PC-9 (cell line): ENCODE data around the gene STAU1. TPM values are rescaled to one million over a fixed set of nuclear protein-coding genes. Genes with fewer than 3 reads are reported as not detected.

Experiments
- BruUV-seq: library from RNA; stranded (reverse); fragments of 400-500 nt; replicated peaks from 2 replicates; lab custom pipeline; 2021; lab: Mats Ljungman, UMichigan
- CTCF ChIA-PET: fragments of 300-600 bp; sonication (Branson Sonifier 250); formaldehyde crosslinking; loops from one replicate; lab custom pipeline; 2022; ENCODE audit warnings: antibody characterized with exemption; lab: Charles Lee
- POLR2A ChIA-PET: fragments of 300-600 bp; sonication (Branson Sonifier 250); formaldehyde crosslinking; loops from one replicate; lab custom pipeline; 2022; ENCODE audit warnings: antibody characterized with exemption; ENCODE audit not compliant: unreplicated experiment; lab: Charles Lee
- DNase-seq, 2 experiments: peaks; one replicate each; pipeline versions ENCODE4 v3.0.0 to v3.0.0-alpha.2; 2015 to 2022; ENCODE audit warnings: mixed read lengths in 1 of 2
- H2AFZ ChIP-seq: fragments of 200-600 bp; sonication (generic); 2 replicates; pipeline ENCODE4 v1.8.1; 2017; ENCODE audit warnings: antibody characterized with exemption
- H3F3A ChIP-seq: fragments of 200-600 bp; sonication (generic); 2 replicates; pipeline ENCODE4 v1.8.1; 2017; ENCODE audit warnings: antibody characterized with exemption, mild to moderate bottlenecking, low read depth; ENCODE audit not compliant: insufficient read depth
- H3K27ac ChIP-seq: fragments of 200-600 bp; sonication (generic); 2 replicates; pipeline ENCODE4 v1.6.1; 2016; ENCODE audit warnings: mixed run types
- H3K27me3 ChIP-seq: fragments of 200-600 bp; sonication (generic); 2 replicates; pipeline ENCODE4 v1.6.1; 2016; ENCODE audit warnings: low read depth, mixed run types; ENCODE audit not compliant: insufficient read depth
- H3K36me3 ChIP-seq: fragments of 200-600 bp; sonication (generic); 2 replicates; pipeline ENCODE4 v1.6.1; 2016; ENCODE audit warnings: low read depth, mixed run types
- H3K4me1 ChIP-seq: fragments of 200-600 bp; sonication (generic); replicated peaks from 2 replicates; pipeline ENCODE4 v1.6.1; 2016; ENCODE audit warnings: mixed run types; ENCODE audit not compliant: insufficient read depth
- H3K4me2 ChIP-seq: fragments of 200-600 bp; sonication (generic); 2 replicates; pipeline ENCODE4 v1.6.1; 2017; ENCODE audit warnings: mixed run types
- H3K4me3 ChIP-seq: fragments of 200-600 bp; sonication (generic); 2 replicates; pipeline ENCODE4 v1.6.1; 2016; ENCODE audit warnings: mixed run types
- H3K79me2 ChIP-seq: fragments of 200-600 bp; sonication (generic); 2 replicates; pipeline ENCODE4 v1.6.1; 2017; ENCODE audit warnings: low read depth, mixed run types
- H3K9me2 ChIP-seq: fragments of 200-600 bp; sonication (generic); 2 replicates; pipeline ENCODE4 v1.8.1; 2017; ENCODE audit warnings: mild to moderate bottlenecking; ENCODE audit not compliant: insufficient read depth
- H3K9me3 ChIP-seq: fragments of 200-600 bp; sonication (generic); 2 replicates; pipeline ENCODE4 v1.8.1; 2016; ENCODE audit warnings: low read depth; ENCODE audit not compliant: insufficient read depth
- H4K20me1 ChIP-seq: fragments of 200-600 bp; sonication (generic); 2 replicates; pipeline ENCODE4 v1.8.1; 2017; ENCODE audit not compliant: insufficient read depth
- CTCF ChIP-seq: fragments of 200-600 bp; sonication (generic); conservative IDR thresholded peaks from 2 replicates; pipeline ENCODE4 v1.6.1; 2017; ENCODE audit warnings: mixed run types, antibody characterized with exemption, mild to moderate bottlenecking, moderate library complexity
- EZH2 ChIP-seq: fragments of 200-600 bp; sonication (generic); IDR thresholded peaks from 2 replicates; pipeline ENCODE4 v1.8.0; 2017; ENCODE audit warnings: antibody characterized with exemption, low read depth
- intact Hi-C: fragments of 100-400 bp; cut with micrococcal nuclease; formaldehyde crosslinking; loops from one replicate; pipeline ENCODE4 v1.10.0; 2022; ENCODE audit not compliant: unreplicated experiment
- total RNA-seq: library from RNA; stranded (reverse); gene quantifications from 2 replicates; pipeline ENCODE4 v1.2.3, GENCODE V29; 2021

The STAU1 gene
- total RNA-seq, 1 experiment from 2014 or later: 153 TPM

- Histone ChIP-seq H2AFZ (no peak overlapping the region), H3K27ac (no peak overlapping the region), H3F3A (peaks cover 10% of the 10 kb centered on the region; the same call in 1 of the 2 replicates), H3K27me3 (no peaks in the 10 kb centered on the region), H3K79me2 (peaks cover 77% of the 10 kb centered on the region), H3K9me2 (no peaks in the 10 kb centered on the region), H3K4me3 (no peak overlapping the region), H4K20me1 (peaks cover 60% of the 10 kb centered on the region), H3K4me2 (no peak overlapping the region), H3K36me3 (peaks cover 18% of the 10 kb centered on the region), H3K9me3 (no peaks in the 10 kb centered on the region), H3K4me1 (no peaks in the 10 kb centered on the region)
- DNase-seq: no peak
- ChIA-PET POLR2A (no interaction called here), CTCF (interaction anchor here (0.9 kb wide), 1 partner anchor 80 kb away, joined by 3 read pairs; no protein-coding TSS in a partner anchor)
- intact Hi-C loops: no loop called here
- BruUV-seq: no TSS peak
- TF ChIP-seq CTCF: no peak
- TF ChIP-seq EZH2: no peak
Observed at GRCh38 chr20:49166534-49167449, 21.3 kb downstream of the STAU1 start.

DNA sequence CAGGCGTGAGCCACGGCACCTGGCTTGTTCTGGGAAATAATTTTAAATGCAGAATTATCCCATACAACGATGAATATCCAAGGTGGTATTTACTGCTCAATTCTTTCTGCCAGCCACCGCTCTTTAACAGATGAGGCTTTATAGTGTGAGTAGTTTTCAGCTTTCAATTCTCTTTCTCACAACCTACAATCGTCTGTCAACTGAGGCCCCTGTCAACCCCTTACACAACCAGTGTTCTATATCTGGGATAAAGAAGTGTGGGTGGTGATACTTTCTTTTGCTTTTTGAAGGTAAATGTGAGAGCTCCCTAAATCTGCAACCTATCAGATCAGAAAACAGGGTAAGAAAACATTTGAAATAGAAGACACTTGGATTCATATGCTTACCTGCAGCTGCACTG, 22.5 kb downstream of the STAU1 start:
- DNase-seq: no peak
- peaks cover 64% of the 10 kb centered on the region for H4K20me1 ChIP-seq
- H3F3A ChIP-seq: peaks cover 13% of the 10 kb centered on the region; the same call in 1 of the 2 replicates
- intact Hi-C loops: no loop called here
- TF ChIP-seq CTCF (no peak), EZH2 (no peak)
- peaks cover 23% of the 10 kb centered on the region for H3K36me3 ChIP-seq
- no peak overlapping the region for H2AFZ ChIP-seq
- no peaks in the 10 kb centered on the region for H3K9me3 ChIP-seq
- H3K27me3 ChIP-seq: no peaks in the 10 kb centered on the region
- no peaks in the 10 kb centered on the region for H3K9me2 ChIP-seq
- no peak overlapping the region for H3K27ac ChIP-seq
- POLR2A ChIA-PET: no interaction called here
- H3K4me1 ChIP-seq: no peaks in the 10 kb centered on the region
- H3K79me2 ChIP-seq: peaks cover 80% of the 10 kb centered on the region
- H3K4me2 ChIP-seq: no peak overlapping the region
- no TSS peak for BruUV-seq
- CTCF ChIA-PET: interaction anchor here (0.6 kb wide), 1 partner anchor 11 kb away, joined by 8 read pairs; no protein-coding TSS in a partner anchor
- H3K4me3 ChIP-seq: no peak overlapping the region

GRCh38 chr20:49163696-49164095, 24.4 kb downstream of the STAU1 start:
- no peak for DNase-seq
- H2AFZ ChIP-seq: no peak overlapping the region

More at GRCh38 chr20:49163696-49164095, 24.4 kb downstream of the STAU1 start:
- no TSS peak for BruUV-seq
- no peak overlapping the region for H3K4me3 ChIP-seq
- H3K27ac ChIP-seq: no peak overlapping the region
- no peaks in the 10 kb centered on the region for H3K9me2 ChIP-seq
- ChIA-PET CTCF (no interaction called here), POLR2A (no interaction called here)
- H3K4me2 ChIP-seq: no peak overlapping the region
- no peaks in the 10 kb centered on the region for H3K4me1 ChIP-seq
- peaks cover 64% of the 10 kb centered on the region for H4K20me1 ChIP-seq
- intact Hi-C loops: no loop called here
- peaks cover 10% of the 10 kb centered on the region; the same call in 1 of the 2 replicates for H3F3A ChIP-seq
- TF ChIP-seq CTCF (no peak), EZH2 (no peak)
- peaks cover 18% of the 10 kb centered on the region for H3K36me3 ChIP-seq
- H3K9me3 ChIP-seq: no peaks in the 10 kb centered on the region
- no peaks in the 10 kb centered on the region for H3K27me3 ChIP-seq
- H3K79me2 ChIP-seq: peaks cover 82% of the 10 kb centered on the region
